Large intestine (tissue), 3 donors: Measurements from ENCODE around the gene PPM1L. TPM values are rescaled to one million over a fixed set of nuclear protein-coding genes. Genes with fewer than 3 reads are reported as not detected.

Experiments used
- DNase-seq, 2 donors: peaks; one replicate each; pipeline versions ENCODE4 v3.0.0 to v3.0.0-alpha.2; 2013
- H3K27ac ChIP-seq: one replicate; pipeline ENCODE4 v1.5.1; 2013; ENCODE audit warnings: low read length
- H3K27me3 ChIP-seq: 2 replicates; pipeline ENCODE4 v1.6.1; 2013; ENCODE audit warnings: low read length; ENCODE audit not compliant: control insufficient read depth, insufficient read depth
- H3K36me3 ChIP-seq: 2 replicates; pipeline ENCODE4 v1.6.1; 2013; ENCODE audit warnings: low read length; ENCODE audit not compliant: control insufficient read depth, insufficient read depth
- H3K4me1 ChIP-seq: one replicate; pipeline ENCODE4 v1.6.1; 2013; ENCODE audit warnings: low read length; ENCODE audit not compliant: control insufficient read depth, insufficient read depth
- H3K4me3 ChIP-seq: one replicate; pipeline ENCODE4 v1.5.1; 2013; ENCODE audit warnings: low read length
- H3K9me3 ChIP-seq: one replicate; pipeline ENCODE4 v1.6.1; 2013; ENCODE audit warnings: mild to moderate bottlenecking, low read depth, low read length, moderate library complexity; ENCODE audit not compliant: control insufficient read depth
- WGBS: methylation state at CpG from one replicate; pipeline ENCODE4 v1.1.5; 2013; ENCODE audit warnings: low lambda C conversion rate; ENCODE audit not compliant: insufficient coverage; 5-methylcytosine and 5-hydroxymethylcytosine counted together
- polyA plus RNA-seq: library from polyadenylated mRNA; unstranded; fragments of 120-200 nt; gene quantifications from one replicate; pipeline ENCODE4 v1.2.1, GENCODE V29; 2013

Gene PPM1L
- polyA plus RNA-seq, 1 donor, result 4.5 TPM

- no peaks in the 10 kb centered on the region for H3K27me3 ChIP-seq
- H3K36me3 ChIP-seq, result no peaks in the 10 kb centered on the region
- H3K27ac ChIP-seq, result no peak overlapping the region
- no peak overlapping the region for H3K4me3 ChIP-seq
- DNase-seq, result no peak
- no CpG with 5 or more reads among the region's 1 CpG for WGBS
- no peaks in the 10 kb centered on the region for H3K9me3 ChIP-seq
- H3K4me1 ChIP-seq, result no peaks in the 10 kb centered on the region
Measured at GRCh38 chr3:160879859-160880258, 123.8 kb downstream of the PPM1L start.

DNA sequence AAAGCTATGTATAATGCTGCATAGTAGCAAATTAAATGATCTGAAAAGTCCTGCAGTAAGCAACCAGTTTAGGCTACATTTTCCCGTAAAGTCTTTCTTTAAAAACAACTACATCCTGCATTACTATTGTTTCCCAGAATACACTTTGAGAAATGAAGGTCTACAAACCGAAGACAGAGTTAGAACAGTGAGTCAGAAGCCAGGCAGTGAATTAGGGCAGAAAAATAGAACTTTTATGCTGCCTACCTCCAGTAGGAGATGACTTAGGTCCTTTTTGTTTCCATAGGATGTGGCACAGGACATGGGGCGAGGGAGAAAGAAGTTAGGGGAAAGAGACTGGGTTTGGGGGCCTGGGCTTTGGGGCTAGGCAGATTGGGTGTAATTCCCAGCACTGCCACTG lies 127.3 kb downstream of the PPM1L start:
- H3K4me3 ChIP-seq, result no peak overlapping the region
- WGBS, result no CpG with 5 or more reads among the region's 3 CpGs

DNA sequence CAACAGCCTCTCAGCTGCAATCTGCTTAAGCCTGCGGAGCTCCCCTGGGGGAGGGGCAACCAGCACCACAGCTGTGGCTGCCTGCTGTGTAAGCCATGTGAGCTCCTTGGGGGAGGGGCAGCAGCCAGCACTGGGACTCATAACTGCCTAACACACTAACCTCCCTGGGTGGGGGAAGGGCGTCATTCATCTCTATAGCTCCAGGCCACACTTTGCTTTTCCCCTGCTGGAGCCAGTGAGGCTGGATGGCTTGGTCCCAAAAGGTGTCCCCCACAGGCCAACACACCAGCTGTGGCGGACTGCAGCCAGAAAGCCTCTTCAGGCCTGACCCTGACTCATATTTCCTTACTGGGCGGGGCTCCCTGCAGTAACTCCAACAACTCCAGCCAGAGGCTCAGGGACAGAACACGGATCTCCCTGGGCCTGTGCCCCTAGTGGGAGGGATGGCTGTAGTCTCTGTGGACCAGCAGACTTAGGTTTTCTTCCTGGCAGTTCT lies 129.8 kb downstream of the PPM1L start:
- no peaks in the 10 kb centered on the region for H3K36me3 ChIP-seq
- no peaks in the 10 kb centered on the region for H3K27me3 ChIP-seq
- H3K4me3 ChIP-seq, result no peak overlapping the region
- no peak overlapping the region for H3K27ac ChIP-seq
- DNase-seq, result peak; percentile 47 to 48
- WGBS, result no CpG with 5 or more reads among the region's 5 CpGs
- H3K4me1 ChIP-seq, result no peaks in the 10 kb centered on the region
- H3K9me3 ChIP-seq, result no peaks in the 10 kb centered on the region

More for the DNA sequence above, 127.3 kb downstream of the PPM1L start:
- Histone ChIP-seq H3K9me3 (no peaks in the 10 kb centered on the region), H3K4me1 (no peaks in the 10 kb centered on the region), H3K27me3 (no peaks in the 10 kb centered on the region), H3K36me3 (no peaks in the 10 kb centered on the region), H3K27ac (no peak overlapping the region)
- no peak for DNase-seq

- WGBS, result 83% methylated on average over 1 of the region's 4 CpGs
- no peak overlapping the region for H3K4me3 ChIP-seq
- no peak for DNase-seq
- no peaks in the 10 kb centered on the region for H3K27me3 ChIP-seq
- H3K36me3 ChIP-seq, result no peaks in the 10 kb centered on the region
- H3K27ac ChIP-seq, result no peak overlapping the region
- no peaks in the 10 kb centered on the region for H3K9me3 ChIP-seq
- H3K4me1 ChIP-seq, result no peaks in the 10 kb centered on the region
Measured at GRCh38 chr3:160886421-160886820, 130.4 kb downstream of the PPM1L start.

DNA sequence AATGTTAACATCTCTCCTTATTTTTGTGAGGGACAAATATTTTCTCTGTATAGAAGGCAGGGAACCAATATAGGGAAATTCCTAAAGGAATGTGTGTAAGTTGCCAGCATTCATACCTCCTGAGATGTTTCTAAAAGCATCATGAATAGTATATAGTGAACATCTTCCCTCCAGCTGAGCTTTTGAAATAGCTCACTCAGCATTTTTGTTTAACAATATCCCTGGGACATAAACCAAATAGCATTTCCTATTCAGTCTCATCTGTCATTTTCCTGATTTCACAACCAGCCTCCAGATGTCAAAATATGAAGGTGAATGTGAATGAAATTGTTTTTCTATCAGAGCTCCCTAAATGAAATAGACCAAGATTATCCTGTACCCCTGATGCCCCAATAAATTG lies 137.2 kb downstream of the PPM1L start:
- no peaks in the 10 kb centered on the region for H3K4me1 ChIP-seq
- H3K27me3 ChIP-seq, result no peaks in the 10 kb centered on the region
- DNase-seq, result no peak
- H3K4me3 ChIP-seq, result no peak overlapping the region
- no peaks in the 10 kb centered on the region for H3K9me3 ChIP-seq
- H3K36me3 ChIP-seq, result no peaks in the 10 kb centered on the region
- no peak overlapping the region for H3K27ac ChIP-seq

DNA sequence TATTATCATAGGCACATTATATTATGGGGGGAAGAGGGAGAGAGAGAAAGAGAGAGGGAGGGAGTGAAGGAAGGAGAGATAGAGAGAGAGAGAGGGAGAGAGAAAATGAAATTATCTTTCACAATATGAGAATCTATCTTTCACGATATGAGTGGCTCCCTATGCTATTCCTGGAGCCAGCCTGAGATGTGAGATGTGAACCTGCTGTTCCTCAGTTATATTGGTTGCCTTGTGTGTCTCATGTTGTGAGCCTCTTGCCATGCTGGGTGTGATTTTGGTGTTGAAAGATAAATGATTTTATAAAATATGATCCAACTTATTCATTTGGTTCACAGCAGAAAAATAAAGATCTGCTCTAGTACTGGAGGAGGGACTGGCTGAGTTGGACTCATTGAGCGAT lies 148.7 kb downstream of the PPM1L start:
- Histone ChIP-seq H3K4me1 (no peaks in the 10 kb centered on the region), H3K36me3 (no peaks in the 10 kb centered on the region), H3K4me3 (no peak overlapping the region), H3K27ac (no peak overlapping the region), H3K27me3 (no peaks in the 10 kb centered on the region), H3K9me3 (no peaks in the 10 kb centered on the region)
- WGBS, result 100% methylated on average over 1 of the region's 2 CpGs
- DNase-seq, result no peak

GRCh38 chr3:160906646-160907045 lies 150.6 kb downstream of the PPM1L start:
- Histone ChIP-seq H3K36me3 (no peaks in the 10 kb centered on the region), H3K4me1 (no peaks in the 10 kb centered on the region), H3K9me3 (no peaks in the 10 kb centered on the region), H3K27me3 (no peaks in the 10 kb centered on the region), H3K27ac (no peak overlapping the region), H3K4me3 (no peak overlapping the region)
- no peak for DNase-seq

GRCh38 chr3:160909917-160910316 lies 153.9 kb downstream of the PPM1L start:
- WGBS, result no CpG with 5 or more reads among the region's 3 CpGs
- H3K36me3 ChIP-seq, result no peaks in the 10 kb centered on the region
- no peaks in the 10 kb centered on the region for H3K4me1 ChIP-seq
- no peaks in the 10 kb centered on the region for H3K27me3 ChIP-seq
- no peak for DNase-seq
- H3K4me3 ChIP-seq, result no peak overlapping the region
- H3K27ac ChIP-seq, result no peak overlapping the region
- H3K9me3 ChIP-seq, result no peaks in the 10 kb centered on the region

GRCh38 chr3:160911411-160911810 lies 155.4 kb downstream of the PPM1L start:
- H3K36me3 ChIP-seq, result no peaks in the 10 kb centered on the region
- DNase-seq, result no peak
- no peak overlapping the region for H3K4me3 ChIP-seq
- H3K9me3 ChIP-seq, result no peaks in the 10 kb centered on the region
- no peaks in the 10 kb centered on the region for H3K4me1 ChIP-seq
- H3K27ac ChIP-seq, result no peak overlapping the region
- no peaks in the 10 kb centered on the region for H3K27me3 ChIP-seq

GRCh38 chr3:160916472-160916871 lies 160.4 kb downstream of the PPM1L start:
- H3K9me3 ChIP-seq, result no peaks in the 10 kb centered on the region
- no peak for DNase-seq
- H3K27ac ChIP-seq, result no peak overlapping the region
- H3K4me3 ChIP-seq, result no peak overlapping the region
- no peaks in the 10 kb centered on the region for H3K4me1 ChIP-seq
- H3K36me3 ChIP-seq, result no peaks in the 10 kb centered on the region
- WGBS, result 85% methylated on average over 3 of the region's 3 CpGs
- no peaks in the 10 kb centered on the region for H3K27me3 ChIP-seq

GRCh38 chr3:160919942-160920341 lies 163.9 kb downstream of the PPM1L start:
- Histone ChIP-seq H3K27me3 (no peaks in the 10 kb centered on the region), H3K27ac (no peak overlapping the region), H3K36me3 (no peaks in the 10 kb centered on the region), H3K4me3 (no peak overlapping the region), H3K9me3 (no peaks in the 10 kb centered on the region), H3K4me1 (no peaks in the 10 kb centered on the region)
- no CpG with 5 or more reads among the region's 2 CpGs for WGBS
- no peak for DNase-seq
